ENCODE data around the gene IL31.

The IL31 gene

DNA sequence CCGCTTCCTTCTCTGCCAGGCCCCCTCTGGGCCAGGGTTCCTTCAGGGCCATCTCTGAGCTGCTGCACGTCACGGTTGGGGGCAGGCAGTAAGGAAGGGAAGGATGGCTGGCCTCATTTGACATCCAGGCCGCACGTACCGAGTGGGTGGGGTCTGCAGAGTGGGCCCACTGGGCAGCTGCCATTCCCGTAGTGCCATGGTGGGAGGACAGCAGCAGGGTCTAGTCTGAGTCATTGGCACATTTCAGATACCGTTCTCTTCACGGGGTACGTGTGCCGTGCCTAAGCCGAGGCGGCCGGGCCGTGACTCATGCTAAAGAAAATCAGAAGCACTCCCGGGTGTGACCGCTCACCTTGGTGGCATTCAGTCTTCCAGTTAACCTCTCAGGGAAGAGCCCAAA, 43.9 kb downstream of the IL31 start:
- DNase-seq = no peak

DNA sequence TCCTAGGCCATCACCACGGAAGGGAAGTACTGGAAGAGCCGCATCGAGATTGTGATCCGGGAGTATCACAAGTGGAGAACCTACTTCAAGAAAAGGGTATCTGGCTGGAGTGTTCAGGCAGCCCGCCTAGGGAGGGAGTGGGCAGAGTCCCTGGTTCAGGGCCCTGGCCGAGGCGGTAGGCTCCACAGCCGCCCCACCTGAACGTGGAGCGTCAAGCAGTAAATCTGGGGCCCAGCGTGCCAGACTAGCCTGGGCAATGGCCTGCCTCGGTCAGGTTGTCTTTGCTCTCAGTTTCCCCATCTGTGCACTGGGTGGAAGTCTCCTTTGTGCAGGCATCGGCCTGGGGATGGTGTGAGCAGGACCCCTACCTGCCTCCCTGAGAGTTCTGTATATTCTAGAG, 44.9 kb downstream of the IL31 start:
- DNase-seq = no peak

DNA sequence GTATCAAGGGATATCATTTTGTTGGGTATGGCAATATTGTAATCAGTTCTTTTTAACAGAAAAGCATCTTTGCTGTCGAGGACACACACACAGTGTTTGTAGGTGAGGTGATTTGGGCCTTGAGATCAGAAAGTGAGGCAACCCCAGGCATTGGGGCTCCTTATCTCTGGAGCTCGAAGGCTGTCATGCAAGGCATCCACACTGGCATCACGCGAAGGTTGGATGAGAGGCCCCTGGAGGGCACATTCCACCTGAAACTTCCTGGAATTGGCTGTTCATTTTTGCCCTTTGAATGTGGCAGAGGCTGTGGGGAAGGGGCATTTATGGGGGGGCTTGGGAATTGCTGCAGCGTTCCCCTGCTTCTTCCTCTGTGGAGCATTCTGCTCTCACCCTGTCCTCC, 45.5 kb downstream of the IL31 start:
- no peak for DNase-seq

DNA sequence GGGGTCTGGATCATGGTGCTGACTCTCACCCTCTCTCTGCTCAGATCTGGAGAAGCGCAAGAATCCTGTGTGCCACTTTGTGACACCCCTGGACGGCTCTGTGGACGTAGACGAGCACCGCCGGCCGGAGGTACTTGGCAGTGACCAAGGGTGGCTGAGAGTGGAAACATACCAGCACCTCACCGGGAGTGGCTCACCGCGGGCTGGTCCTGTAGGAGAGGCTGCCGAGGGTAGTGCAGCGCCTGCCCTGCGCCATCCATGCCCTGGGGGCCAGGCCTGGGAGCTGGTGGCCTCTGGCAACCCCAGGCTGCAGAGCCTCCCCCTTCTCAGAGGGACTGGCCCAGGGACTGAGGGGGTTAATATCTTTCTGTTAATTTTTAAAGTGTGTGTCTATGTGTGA, 46.2 kb downstream of the IL31 start:
- DNase-seq = no peak

DNA sequence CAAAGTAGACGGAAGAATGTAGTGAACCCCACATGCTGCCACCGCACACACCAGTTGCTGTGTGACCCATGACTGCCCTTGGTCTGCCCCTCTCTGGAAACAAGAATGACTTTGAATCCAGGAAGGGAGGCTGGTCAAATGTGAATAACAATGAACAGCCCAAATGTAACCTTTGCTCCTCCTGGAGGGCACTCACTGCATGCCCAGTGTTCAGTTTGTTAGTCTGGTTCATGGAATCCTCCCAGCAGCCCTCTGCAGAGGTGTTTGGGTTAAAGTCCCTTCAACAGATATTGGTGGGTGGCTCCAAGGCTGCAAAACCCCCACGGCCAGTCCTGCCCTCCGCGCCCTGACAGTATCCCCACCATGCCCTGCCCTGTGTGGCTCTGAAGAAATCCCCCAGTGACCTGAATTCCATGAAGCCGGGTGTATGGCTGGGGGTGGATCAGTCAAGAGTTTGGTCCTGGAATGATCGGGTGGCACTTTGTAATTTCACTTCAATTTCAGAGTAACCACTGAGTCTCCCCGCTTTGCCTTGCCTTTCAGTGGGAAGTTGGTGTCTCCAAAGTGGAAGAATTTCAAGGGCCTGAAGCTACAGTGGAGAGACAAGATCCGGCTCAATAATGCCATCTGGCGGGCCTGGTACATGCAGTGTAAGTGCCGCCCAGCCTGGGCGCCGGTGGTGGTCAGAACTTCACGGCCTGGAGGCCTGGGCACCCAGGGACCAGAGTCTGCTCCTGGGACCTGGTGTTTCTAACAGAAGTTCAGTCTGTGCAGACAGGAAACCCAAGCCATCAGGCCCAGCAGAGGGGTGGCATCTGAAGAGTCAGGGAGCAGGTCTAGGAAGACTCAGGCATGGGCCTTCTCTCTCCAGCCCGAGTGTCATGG, 47.1 kb downstream of the IL31 start:
- DNase-seq = peak in 6 of 56 donors; percentile 7 to 26 (median 14)

DNA sequence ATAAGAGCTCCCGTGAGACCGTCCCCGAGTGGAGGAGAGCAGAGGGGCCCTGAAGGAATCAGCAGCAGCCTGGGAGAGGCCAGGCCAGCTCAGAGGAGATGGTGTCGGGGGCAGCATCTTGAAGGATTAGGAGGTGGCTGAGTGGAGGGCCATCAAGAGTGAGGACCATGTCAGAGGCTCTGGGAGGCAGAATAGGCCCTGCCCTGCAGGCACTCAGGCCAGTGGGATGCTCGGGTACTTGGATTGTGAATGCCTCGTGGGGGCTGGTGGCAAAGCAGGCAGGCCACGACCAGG, 47.7 kb downstream of the IL31 start:
- no peak for DNase-seq

DNA sequence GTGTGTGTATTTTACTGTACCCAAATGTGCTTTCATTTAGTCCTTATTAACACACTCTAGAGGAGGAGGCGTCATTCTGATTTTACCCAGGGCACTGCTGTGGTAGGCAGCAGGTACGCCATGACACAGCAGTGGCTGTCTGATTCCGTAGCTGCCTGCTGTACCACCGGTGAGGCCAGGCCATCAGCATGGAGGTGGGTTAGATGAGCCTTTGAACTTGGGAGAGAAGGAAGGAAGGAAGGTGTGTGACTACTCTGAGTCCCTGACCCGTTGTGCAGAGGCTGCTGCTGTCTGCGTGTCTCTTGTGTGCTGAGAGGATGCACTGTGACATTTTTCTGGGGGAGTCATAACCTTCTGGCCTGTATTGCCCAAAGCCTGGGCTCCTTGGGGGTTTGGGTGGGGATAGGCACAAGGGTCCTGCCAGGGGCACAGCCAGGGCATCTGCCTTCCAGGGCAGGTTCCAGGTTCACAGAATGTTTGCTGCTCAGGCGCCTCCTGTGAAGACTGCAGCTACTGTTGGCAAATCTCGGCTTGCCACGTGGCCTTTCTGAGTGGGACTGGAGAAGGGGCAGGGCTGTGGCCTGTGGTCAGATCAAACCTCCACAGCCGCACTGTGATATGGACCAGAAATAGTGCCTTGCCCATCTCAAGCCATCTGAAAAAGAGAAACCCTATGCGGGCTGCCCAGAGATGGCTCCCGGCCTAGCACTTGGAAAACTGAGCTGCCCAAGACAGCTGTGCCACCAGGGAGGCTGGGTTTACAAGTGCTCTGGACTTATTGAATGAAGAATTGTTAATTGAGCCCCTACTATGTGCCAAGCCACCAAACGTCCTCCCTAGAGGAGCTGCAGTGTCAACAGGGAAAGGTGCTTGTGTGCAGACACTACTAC, 48.3 kb downstream of the IL31 start:
- no peak for DNase-seq

DNA sequence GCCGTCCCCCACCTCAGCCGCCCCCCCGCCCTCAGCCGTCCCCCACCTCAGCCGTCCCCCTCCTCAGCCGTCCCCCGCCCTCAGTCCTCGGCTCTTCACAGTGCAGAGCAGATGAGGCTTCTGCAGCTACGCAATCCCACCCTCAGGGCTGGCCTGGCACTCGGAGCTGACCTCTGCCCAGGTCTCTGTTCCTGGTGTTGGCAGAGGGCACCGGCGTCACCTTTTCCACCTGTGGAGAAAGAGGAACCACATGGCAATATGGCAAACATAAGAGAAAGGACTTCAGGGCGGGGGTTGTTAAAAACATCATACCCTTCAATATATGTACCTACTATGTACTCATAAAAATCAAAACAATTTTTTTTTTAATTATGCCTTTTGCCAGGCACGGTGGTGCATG, 49.7 kb downstream of the IL31 start:
- no peak for DNase-seq

DNA sequence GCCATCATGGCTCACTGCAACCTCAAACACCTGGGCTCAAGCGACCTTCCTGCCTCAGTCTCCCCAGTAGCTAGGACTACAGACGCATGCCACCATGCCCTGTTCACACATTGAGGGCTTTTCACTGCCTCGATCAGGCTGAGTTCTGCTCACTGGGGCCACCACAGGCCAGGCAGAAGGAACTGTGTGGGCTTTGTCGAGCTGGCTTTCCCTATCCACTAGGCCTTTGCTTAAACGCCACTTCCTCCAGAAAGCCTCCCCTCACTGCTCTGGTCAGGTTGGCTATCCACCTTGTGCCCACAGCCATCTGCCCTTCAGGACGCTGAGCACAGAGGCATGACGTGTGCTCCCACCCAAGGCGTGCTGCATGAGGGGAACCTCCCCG, 50.3 kb downstream of the IL31 start:
- no peak for DNase-seq

DNA sequence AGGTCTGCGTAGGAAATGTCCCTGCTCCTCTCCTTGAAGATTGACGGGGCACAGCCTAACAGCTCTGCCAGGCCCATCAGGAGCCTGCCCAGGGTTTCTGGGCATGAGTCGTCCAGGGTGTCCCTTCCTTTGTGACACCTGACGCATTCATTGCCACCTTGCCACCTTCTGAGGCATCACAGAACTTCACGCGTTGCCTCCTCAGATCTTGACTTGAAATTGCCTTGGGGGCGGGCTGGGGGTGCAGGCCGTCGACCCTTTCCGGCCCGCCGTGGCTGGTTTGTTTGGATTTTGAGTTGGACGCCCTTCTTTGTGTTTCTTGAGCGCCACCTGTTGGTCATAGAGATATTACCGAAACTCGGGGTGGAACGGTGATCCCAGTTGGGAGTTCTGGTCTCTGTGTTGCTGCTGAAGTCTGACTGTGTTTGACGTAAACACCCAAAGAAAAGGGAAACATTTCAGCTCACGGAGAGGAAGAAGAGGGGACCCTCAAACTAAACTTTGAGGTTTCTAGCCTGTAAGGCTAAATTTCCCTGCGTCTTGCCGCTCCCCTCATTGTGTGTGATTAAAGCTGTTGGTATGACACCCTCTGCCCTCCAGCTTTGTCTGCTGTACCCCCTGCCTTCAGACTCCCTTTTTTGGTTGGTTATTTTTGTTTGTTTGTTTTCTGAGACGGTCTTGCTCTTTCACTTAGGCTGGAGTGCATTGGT, 50.8 kb downstream of the IL31 start:
- peak in 43 of 56 donors; percentile 11 to 86 (median 41) for DNase-seq

All from amygdala (tissue), 56 donors.